Measurements from ENCODE around the gene IBSP.

Gene IBSP

GRCh38 chr4:87799301-87800113 is at the start of gene IBSP:
Gene IBSP, plus strand, starts transcription at chr4:87799554. Its CDS starts 2,808 bp downstream, at chr4:87802362.
- no peak for DNase-seq

DNA sequence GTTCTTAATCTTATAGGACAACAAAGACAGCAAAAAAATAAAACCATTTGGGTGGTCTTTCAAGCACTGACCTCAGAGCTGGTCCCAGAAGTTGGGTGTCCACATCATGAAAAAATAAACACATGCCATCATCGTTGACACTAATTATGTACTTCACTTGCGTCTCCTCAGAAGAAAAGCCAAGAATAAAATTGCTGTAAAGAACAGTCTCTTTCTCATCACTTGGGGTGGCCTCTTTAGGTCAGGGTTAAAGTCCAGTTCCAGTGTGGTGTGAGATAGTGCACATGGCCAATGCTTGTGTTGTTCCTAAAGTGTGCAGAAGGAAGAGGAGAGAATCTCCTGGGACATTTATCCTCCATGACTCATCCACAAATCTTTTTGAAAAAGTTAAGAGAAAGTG is 49.5 kb upstream of the IBSP start:
- DNase-seq: no peak

GRCh38 chr4:87758270-87758669 is 41.1 kb upstream of the IBSP start:
- DNase-seq: no peak

DNA sequence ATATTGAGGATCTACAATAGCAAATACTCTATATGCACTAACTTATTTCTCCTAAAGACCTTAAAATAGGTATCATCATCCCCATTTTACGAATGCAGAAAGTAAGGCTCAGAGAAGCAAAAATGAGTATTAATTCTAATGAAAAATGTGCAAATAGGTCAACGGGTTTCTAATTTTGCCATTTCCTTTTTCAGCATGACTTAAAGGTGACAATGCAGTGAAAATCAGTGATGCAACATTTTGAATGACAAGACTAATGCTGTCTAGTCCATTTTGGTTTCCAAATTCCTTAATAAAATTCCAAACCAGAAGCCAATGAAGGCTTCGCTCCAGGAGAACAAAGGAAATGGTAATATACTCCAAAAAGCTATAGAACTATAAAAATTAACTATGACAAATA is 37.0 kb upstream of the IBSP start:
- DNase-seq: no peak

GRCh38 chr4:87781569-87781968 is 17.8 kb upstream of the IBSP start:
- no peak for DNase-seq

DNA sequence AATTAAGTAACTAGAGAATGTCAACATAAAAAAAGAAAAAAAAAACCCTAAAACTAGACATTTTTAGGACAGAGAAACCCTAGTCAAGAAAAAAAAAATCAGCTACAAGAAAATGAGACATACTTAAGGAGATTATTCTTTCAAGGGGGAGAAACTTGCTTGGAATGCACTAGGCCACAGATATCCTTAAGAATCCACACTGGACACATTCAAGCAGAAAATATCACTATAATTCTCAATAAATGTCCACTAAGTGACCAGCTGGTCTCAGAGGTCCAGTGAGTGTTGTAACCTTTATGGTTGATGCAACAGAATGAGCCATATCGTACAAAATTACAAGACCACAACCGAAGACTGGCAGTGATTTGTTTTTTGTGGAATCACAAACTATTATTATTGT is 15.6 kb upstream of the IBSP start:
- DNase-seq: no peak

DNA sequence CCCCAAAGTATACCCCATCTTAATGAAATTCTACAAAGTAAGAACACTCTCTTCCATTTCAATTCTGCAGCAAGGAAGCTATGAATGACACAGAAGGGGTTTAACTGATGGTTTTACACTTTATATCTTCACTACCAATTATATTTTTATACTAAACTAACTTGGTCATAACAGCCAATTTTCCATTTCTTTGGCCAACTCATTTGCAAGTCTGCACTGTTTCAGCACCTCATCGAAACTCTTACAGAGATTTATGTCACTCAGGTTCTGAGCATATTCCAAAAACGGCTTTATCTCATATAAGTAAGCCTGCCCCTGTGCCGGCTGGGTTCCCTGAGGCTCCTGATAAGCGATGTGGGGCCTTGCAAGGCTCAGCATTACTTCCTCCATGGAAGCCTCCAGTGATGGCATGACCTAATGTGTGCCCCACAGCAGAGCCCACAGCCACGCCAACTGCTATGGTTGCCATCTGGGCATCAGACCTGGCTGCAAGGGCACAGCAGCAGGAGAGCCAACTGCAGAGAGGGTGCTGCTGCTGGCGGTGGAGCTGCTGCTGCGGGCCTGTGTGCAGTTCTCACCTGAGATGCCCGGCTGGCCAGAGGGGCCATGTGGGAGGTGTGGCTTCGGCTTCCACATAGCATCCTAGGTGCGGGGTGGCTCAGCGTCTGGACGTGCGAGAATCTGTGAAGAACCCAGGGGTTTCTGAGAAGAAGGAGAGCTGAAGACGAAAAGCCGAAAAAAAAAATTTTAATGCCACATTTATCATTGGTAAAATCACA is 13.4 kb upstream of the IBSP start:
- no peak for DNase-seq

DNA sequence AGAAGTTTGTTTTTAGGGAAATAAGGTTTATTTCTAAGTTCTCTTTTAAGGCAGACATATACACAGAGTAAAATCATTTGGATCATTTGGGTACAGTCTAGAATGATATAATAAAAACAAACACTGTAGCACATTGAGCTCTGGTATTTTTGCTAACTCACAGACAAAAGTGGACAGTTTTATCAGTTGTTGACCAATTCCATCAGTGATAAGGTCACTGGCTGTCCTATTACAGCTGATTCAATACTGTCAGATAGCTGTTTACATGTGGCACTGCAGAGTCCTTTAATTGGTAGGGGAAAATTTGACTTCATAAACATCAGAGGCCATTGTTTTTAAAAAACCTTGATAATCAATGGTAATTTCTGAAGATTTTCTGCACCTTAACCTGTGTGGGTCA is 3.5 kb downstream of the IBSP start:
- DNase-seq: no peak

DNA sequence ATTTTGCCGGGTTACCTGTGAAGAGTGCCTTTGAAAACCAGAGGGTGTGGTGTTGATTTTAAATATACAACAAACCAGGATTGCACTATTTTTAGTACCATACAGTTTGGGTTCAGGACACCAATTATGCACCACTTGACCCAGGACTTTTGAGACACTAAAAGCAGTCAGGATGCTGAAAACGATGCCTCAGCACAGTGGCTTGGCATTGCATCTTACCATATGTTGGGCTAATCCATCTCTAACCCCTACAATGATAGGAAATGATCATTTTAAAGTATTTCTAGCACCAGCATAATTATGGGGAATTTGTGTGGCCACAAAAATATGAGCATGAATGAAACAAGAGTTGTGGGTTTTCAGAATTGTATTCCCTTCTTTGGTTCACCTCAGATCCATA is 4.1 kb downstream of the IBSP start:
- DNase-seq: no peak

DNA sequence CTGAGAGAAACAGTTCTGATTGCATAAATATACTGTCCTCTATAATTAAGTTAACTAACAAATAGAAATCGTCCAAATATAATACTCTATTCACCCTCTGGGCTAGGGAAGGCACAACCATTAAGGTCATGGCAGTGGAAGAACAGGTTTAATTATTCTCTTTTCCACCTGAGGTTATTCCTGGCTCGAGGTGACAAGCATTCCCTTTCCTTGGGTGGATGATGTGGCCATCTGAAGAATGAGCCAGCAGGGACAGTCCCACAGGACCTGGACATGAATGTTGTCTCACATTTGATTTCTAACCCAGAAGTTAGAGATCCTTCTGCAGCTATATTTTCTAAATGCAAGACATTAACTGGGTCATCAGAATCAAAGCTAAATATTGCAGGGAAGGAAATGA is 5.5 kb downstream of the IBSP start:
- no peak for DNase-seq

GRCh38 chr4:87805971-87806370 is 6.6 kb downstream of the IBSP start:
- no peak for DNase-seq

GRCh38 chr4:87806520-87806919 is 7.2 kb downstream of the IBSP start:
- no peak for DNase-seq

DNA sequence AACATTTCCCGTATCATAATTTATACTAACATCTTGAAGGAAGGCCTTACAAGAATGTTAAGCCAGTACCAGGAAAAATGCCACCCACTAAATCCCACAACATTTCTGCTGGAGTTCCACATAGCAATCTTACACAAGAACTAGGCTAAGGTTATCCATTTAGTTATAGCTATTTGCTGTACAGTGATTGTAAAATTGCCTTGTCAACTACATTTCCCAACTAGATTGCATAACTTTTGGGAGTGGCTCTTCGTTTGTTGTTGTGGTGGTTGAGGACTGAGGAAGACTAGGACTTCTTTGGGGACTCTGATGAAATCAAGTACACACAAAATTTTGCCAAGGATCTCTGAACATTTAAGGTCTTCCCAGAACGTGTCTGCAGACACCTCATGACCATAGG is 8.0 kb downstream of the IBSP start:
- no peak for DNase-seq

DNA sequence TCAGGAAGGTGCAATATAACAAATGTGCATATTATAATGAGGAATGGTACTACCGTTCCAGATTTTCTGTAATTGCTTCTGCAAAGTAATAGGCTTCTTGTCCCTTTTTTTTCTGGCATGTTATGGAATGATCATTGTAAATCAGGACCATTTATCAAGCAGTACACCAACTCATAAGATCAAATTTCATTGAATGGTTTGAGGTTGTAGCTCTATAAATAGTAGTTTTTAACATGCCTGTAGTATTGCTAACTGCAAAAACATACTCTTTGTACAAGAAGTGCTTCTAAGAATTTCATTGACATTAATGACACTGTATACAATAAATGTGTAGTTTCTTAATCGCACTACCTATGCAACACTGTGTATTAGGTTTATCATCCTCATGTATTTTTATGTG is 12.6 kb downstream of the IBSP start:
- DNase-seq: no peak

DNA sequence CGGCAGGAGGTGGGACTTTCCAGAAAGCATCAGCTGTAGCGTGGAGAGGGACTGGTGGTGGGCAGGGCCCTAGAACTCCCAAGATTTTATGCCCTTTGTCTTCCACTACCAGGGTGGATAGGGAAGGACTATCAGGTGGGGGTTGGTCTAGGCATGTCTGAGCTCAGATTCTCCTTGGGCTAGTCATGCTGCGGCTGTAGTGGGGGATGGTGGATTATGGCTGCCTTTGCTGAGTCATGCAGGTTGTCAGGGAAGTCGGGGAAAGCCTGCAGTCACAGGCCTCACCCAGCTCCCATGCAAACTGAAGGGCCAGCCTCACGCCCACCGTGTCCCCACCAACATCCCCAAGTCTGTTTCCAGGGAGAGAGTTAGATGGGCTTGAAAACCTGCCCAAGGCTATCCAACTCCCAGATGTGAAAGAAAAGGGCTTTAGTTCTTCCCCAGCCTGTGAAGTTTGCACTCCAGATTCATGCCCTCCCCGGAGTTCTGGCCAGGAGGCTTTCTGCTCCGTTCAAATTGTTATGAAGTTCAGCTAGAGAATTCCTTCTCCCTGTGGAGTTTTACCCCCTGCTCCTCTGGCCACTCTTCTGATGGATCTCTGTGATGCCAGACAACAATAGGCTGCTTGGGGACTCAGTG is 20.0 kb downstream of the IBSP start:
- DNase-seq: no peak

- DNase-seq: no peak
Measured at GRCh38 chr4:87823200-87823599, 23.8 kb downstream of the IBSP start.

- DNase-seq: no peak
Measured at GRCh38 chr4:87823724-87824123, 24.4 kb downstream of the IBSP start.

DNA sequence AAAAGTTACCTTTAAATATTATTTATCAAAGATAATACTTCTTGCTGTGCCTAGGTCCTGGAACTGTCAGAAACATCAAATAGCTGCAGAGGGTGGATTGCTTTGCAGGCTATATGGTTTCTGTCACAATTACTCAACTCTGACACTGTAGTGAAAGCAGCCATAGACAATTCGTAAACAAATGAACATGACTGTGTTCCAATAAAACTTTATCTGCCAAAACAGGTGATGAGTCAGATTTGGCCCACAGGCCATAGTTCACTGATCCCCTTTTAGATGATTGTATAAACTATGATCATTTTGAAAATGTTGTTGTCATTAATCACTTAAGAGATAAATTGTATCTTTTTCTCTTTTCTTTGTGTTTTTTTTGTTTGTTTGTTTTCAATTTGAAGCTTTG is 25.0 kb downstream of the IBSP start:
- DNase-seq: no peak

DNA sequence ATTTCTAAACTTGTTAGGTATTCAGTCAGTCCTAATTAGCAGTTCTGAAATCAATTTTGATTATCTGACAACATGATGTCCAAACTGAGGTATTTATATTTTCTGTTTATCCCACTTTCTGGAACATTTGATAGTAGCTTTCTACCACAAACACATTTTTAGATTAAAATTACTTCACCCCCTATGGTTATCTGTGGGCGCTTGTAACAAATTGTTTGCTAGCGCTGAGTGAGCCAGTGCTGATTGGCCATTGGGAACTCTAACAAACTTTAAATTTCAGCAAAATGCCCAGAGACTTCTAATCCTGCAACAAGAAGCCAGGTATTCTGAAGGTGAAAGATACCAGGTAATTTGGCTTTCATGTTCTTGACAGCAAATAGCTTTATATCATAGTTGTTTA is 33.3 kb downstream of the IBSP start, which contains the start of gene MEPE:
Gene MEPE, plus strand, starts transcription at position 301 of the 400 bp plus-strand sequence. CDS start 1,746 bp downstream, outside the sequence.
- DNase-seq: no peak

DNA sequence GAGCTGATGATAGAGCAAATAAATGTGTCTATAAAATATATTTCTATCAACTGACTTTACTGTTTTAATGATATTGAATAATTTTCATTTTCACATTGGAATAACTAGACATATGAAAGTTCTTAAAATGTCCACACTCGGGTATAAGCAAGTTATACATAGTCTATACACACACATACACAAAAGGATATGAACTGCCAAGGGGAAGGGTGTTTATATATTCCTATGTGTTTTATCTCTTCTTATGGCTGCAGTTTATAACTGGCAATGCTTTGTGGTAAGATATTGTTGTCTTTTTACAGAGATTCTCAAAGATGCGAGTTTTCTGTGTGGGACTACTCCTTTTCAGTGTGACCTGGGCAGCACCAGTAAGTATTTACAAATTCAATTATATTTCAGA is 35.0 kb downstream of the IBSP start:
- no peak for DNase-seq

GRCh38 chr4:87835197-87835596 is 35.8 kb downstream of the IBSP start:
- no peak for DNase-seq

GRCh38 chr4:87835743-87836142 is 36.4 kb downstream of the IBSP start:
- no peak for DNase-seq

GRCh38 chr4:87838205-87838604 is 38.9 kb downstream of the IBSP start:
- DNase-seq: no peak

Data from CD4-positive, alpha-beta T cell treated with Interleukin-17A for 4 hours (primary cell).